IMR-90 (cell line): ENCODE measurements around the gene STAT4. TPM values are rescaled to one million over a fixed set of nuclear protein-coding genes. Genes with fewer than 3 reads are reported as not detected.
"Not testable (repeated sequence)": the region's sequence is repeated elsewhere in the genome, so short reads cannot be mapped to it uniquely, and the experiment has no call there.

Experiments
- ATAC-seq: fragments of 200-7000 bp; cut with Tn5 transposase; 2 replicates; pipeline ENCODE4 v1.9.1; 2020; ENCODE audit warnings: low read depth, mild to moderate bottlenecking, moderate library complexity
- BruUV-seq: library from RNA; stranded (reverse); fragments of 400-500 nt; replicated peaks from 2 replicates; lab custom pipeline; 2021; lab: Mats Ljungman, UMichigan
- CTCF ChIA-PET: fragments of 300-600 bp; formaldehyde crosslinking; extraction: SDS; loops from one replicate; lab custom pipeline; 2021; ENCODE audit warnings: antibody characterized with exemption; lab: Yijun Ruan, JAX
- POLR2A ChIA-PET: fragments of 300-600 bp; sonication (Branson Sonifier 250); formaldehyde crosslinking; loops from one replicate; lab custom pipeline; 2022; ENCODE audit warnings: antibody characterized with exemption; ENCODE audit not compliant: unreplicated experiment; lab: Charles Lee
- DNase-seq: peaks from one replicate; pipeline ENCODE4 v3.0.0; 2013
- H2AFZ ChIP-seq: replicated peaks from 2 replicates; pipeline ENCODE3; 2013; ENCODE audit warnings: low read length, mild to moderate bottlenecking; ENCODE audit not compliant: poor library complexity
- H2AK5ac ChIP-seq: 2 replicates; pipeline ENCODE4 v1.6.1; 2013; ENCODE audit warnings: low read depth, low read length, inconsistent platforms
- H2AK9ac ChIP-seq: replicated peaks from 2 replicates; pipeline ENCODE3; 2013; ENCODE audit warnings: mild to moderate bottlenecking, low read depth, low read length, moderate library complexity; ENCODE audit not compliant: poor library complexity
- H2BK120ac ChIP-seq: 2 replicates; pipeline ENCODE4 v1.6.1; 2013; ENCODE audit warnings: low read depth, low read length, inconsistent platforms
- H2BK15ac ChIP-seq: 3 replicates; pipeline ENCODE4 v1.6.1; 2013; ENCODE audit warnings: low read depth, low read length, inconsistent platforms
- H2BK20ac ChIP-seq: 2 replicates; pipeline ENCODE4 v1.6.1; 2013; ENCODE audit warnings: low read depth, mild to moderate bottlenecking, inconsistent platforms, low read length, moderate library complexity
- H2BK5ac ChIP-seq: 2 replicates; pipeline ENCODE4 v1.6.1; 2013; ENCODE audit warnings: mild to moderate bottlenecking, low read depth, low read length, inconsistent platforms; ENCODE audit not compliant: poor library complexity, severe bottlenecking
- H3K14ac ChIP-seq: replicated peaks from 2 replicates; pipeline ENCODE4 v1.6.1; 2013; ENCODE audit warnings: low read depth, low read length, inconsistent platforms
- H3K18ac ChIP-seq: 2 replicates; pipeline ENCODE4 v1.6.1; 2013; ENCODE audit warnings: low read depth, low read length, control low read depth
- H3K23ac ChIP-seq: 2 replicates; pipeline ENCODE4 v1.6.1; 2013; ENCODE audit warnings: low read depth, low read length, inconsistent platforms
- H3K27ac ChIP-seq: 2 replicates; pipeline ENCODE4 v1.5.1; 2013; ENCODE audit warnings: mild to moderate bottlenecking, control low read depth, low read length; ENCODE audit not compliant: insufficient read depth
- H3K27me3 ChIP-seq: 2 replicates; pipeline ENCODE4 v1.6.1; 2013; ENCODE audit warnings: low read length; ENCODE audit not compliant: control insufficient read depth, insufficient read depth
- H3K36me3 ChIP-seq: 2 replicates; pipeline ENCODE4 v1.6.1; 2013; ENCODE audit warnings: low read length, mixed read lengths; ENCODE audit not compliant: control insufficient read depth, insufficient read depth
- H3K4ac ChIP-seq: 2 replicates; pipeline ENCODE4 v1.6.1; 2013; ENCODE audit warnings: low read depth, low read length, inconsistent platforms
- H3K4me1 ChIP-seq: 2 replicates; pipeline ENCODE4 v1.6.1; 2013; ENCODE audit warnings: low read length, mixed read lengths; ENCODE audit not compliant: control insufficient read depth, insufficient read depth
- H3K4me2 ChIP-seq: 2 replicates; pipeline ENCODE4 v1.6.1; 2013; ENCODE audit warnings: low read depth, mild to moderate bottlenecking, control low read depth, low read length, moderate library complexity
- H3K4me3 ChIP-seq: 2 replicates; pipeline ENCODE4 v1.5.1; 2013; ENCODE audit warnings: low read depth, mild to moderate bottlenecking, control low read depth, low read length, moderate library complexity; ENCODE audit not compliant: insufficient read depth
- H3K56ac ChIP-seq: 2 replicates; pipeline ENCODE4 v1.6.1; 2013; ENCODE audit warnings: low read length, inconsistent platforms; ENCODE audit not compliant: insufficient read depth; ENCODE audit errors: extremely low read depth
- H3K79me1 ChIP-seq, 2 experiments: 2 replicates each; pipeline ENCODE4 v1.6.1; 2013; ENCODE audit warnings: low read length in 2 of 2, inconsistent platforms in 1 of 2, low read depth in 1 of 2
- H3K9ac ChIP-seq: 2 replicates; pipeline ENCODE4 v1.6.1; 2013; ENCODE audit warnings: low read depth, low read length, control low read depth
- H3K9me1 ChIP-seq: 2 replicates; pipeline ENCODE4 v1.6.1; 2013; ENCODE audit warnings: low read length, inconsistent platforms; ENCODE audit not compliant: insufficient read depth
- H3K9me3 ChIP-seq: 2 replicates; pipeline ENCODE4 v1.6.1; 2013; ENCODE audit warnings: low read length; ENCODE audit not compliant: control insufficient read depth, insufficient read depth
- H4K20me1 ChIP-seq: 2 replicates; pipeline ENCODE4 v1.6.1; 2013; ENCODE audit warnings: low read length, inconsistent platforms; ENCODE audit not compliant: insufficient read depth
- H4K5ac ChIP-seq: 2 replicates; pipeline ENCODE4 v1.6.1; 2013; ENCODE audit warnings: mild to moderate bottlenecking, low read depth, low read length, control low read depth
- H4K8ac ChIP-seq, 2 experiments: 2 replicates each; pipeline ENCODE4 v1.6.1; 2013; ENCODE audit warnings: low read depth in 2 of 2, low read length in 2 of 2, control low read depth in 1 of 2, inconsistent platforms in 1 of 2
- H4K91ac ChIP-seq: 2 replicates; pipeline ENCODE4 v1.6.1; 2013; ENCODE audit warnings: low read depth, low read length, inconsistent platforms; ENCODE audit not compliant: insufficient read depth
- WGBS, 2 experiments: methylation state at CpG; one replicate each; pipeline versions ENCODE4 v1.1.5 to v1.1.7; 2013; ENCODE audit warnings: missing lambda C conversion rate in 2 of 2; ENCODE audit not compliant: insufficient read length in 1 of 2; ENCODE audit errors: extremely low coverage in 2 of 2; 5-methylcytosine and 5-hydroxymethylcytosine counted together
- dilution Hi-C: fragments of 300-500 bp; cut with HindIII; formaldehyde crosslinking; loops from one replicate; pipeline ENCODE4 v1.14.3; 2018; ENCODE audit warnings: low sequenced_read_pairs; ENCODE audit not compliant: unreplicated experiment
- in situ Hi-C: fragments of 300-500 bp; cut with MboI; formaldehyde crosslinking; loops from 3 replicates; pipeline ENCODE4 v1.14.3; 2019; ENCODE audit warnings: low sequenced_read_pairs, inconsistent platforms, mixed read lengths
- intact Hi-C: fragments of 100-400 bp; cut with micrococcal nuclease; formaldehyde crosslinking; loops from 2 replicates; pipeline ENCODE4 v1.10.0; 2022
- polyA plus RNA-seq, 3 experiments: library from polyadenylated mRNA; depleted of rRNA; stranded (reverse); fragments of >200 nt; gene quantifications; 2 replicates each; pipeline ENCODE4 v1.2.3, GENCODE V29; 2012; ENCODE audit warnings: low replicate concordance in 1 of 3
- total RNA-seq: library from RNA; depleted of rRNA; stranded (reverse); fragments of >200 nt; gene quantifications from 2 replicates; pipeline ENCODE4 v1.2.3, GENCODE V29; 2012

STAT4 gene
- total and polyA plus RNA-seq, 2 of the 4 experiments (the other 2 are of a cell fraction) = 0.36 to 0.48 TPM

GRCh38 chr2:190995315-190995714 lies 155.5 kb downstream of the STAT4 start:
- CTCF ChIA-PET, H3K18ac ChIP-seq: not testable (repeated sequence)

More at GRCh38 chr2:190995315-190995714, 155.5 kb downstream of the STAT4 start:
- H3K27ac ChIP-seq, H2BK15ac ChIP-seq, H2BK5ac ChIP-seq, dilution Hi-C loops, H4K20me1 ChIP-seq, H2AFZ ChIP-seq, ATAC-seq, in situ Hi-C loops, POLR2A ChIA-PET, H2BK20ac ChIP-seq, H4K5ac ChIP-seq, H3K23ac ChIP-seq, DNase-seq, H2BK120ac ChIP-seq, H4K8ac ChIP-seq, BruUV-seq, intact Hi-C loops, H3K4me1 ChIP-seq, H3K4me3 ChIP-seq, H3K56ac ChIP-seq, H2AK5ac ChIP-seq, H3K4ac ChIP-seq, H3K9me1 ChIP-seq, H3K9ac ChIP-seq, H3K27me3 ChIP-seq, H3K14ac ChIP-seq, H3K4me2 ChIP-seq, H4K91ac ChIP-seq, H3K9me3 ChIP-seq, H2AK9ac ChIP-seq: not testable (repeated sequence)
- WGBS, 2 experiments = no CpG with 5 or more reads among the region's 3 CpGs
- H3K36me3 ChIP-seq = peaks cover 61% of the 10 kb centered on the region
- peaks cover 10 to 19% of the 10 kb centered on the region in 2 experiments for H3K79me1 ChIP-seq
